GM18508 (cell line): ENCODE data around the gene RAB6B.

Source experiments
- ATAC-seq: cut with Tn5 transposase; IDR thresholded peaks from one replicate; pipeline ENCODE4 v1.9.1; 2021; ENCODE audit warnings: moderate number of reproducible peaks; ENCODE audit not compliant: insufficient read depth, unreplicated experiment

The RAB6B gene

GRCh38 chr3:133862161-133862560 lies 33.5 kb downstream of the RAB6B start:
- no peak for ATAC-seq

DNA sequence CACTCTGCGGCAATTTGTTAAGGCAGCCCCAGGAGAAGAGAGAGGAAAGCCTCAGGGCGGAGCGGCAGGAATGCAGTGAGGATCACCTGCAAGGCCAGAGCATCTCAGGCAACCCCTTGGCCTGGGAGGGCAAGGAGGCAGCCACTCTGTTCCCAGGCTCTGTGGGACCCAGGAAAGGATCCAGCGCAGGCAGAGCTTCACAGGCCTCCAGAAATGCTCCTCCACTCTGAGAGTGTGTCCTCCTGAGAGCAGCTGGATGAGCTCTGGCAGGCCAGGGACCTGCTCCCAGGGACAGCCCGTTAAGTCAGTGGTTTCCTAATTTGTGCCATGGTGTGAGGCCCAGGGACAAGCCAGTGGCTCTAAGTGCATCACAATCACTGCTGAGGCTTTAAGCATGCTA lies 35.2 kb downstream of the RAB6B start:
- no peak for ATAC-seq

- no peak for ATAC-seq
Observed at GRCh38 chr3:133859381-133860234, 36.1 kb downstream of the RAB6B start.

- ATAC-seq: no peak
Observed at GRCh38 chr3:133857767-133858166, 37.9 kb downstream of the RAB6B start.

- ATAC-seq: no peak
Observed at GRCh38 chr3:133856316-133856715, 39.4 kb downstream of the RAB6B start.

DNA sequence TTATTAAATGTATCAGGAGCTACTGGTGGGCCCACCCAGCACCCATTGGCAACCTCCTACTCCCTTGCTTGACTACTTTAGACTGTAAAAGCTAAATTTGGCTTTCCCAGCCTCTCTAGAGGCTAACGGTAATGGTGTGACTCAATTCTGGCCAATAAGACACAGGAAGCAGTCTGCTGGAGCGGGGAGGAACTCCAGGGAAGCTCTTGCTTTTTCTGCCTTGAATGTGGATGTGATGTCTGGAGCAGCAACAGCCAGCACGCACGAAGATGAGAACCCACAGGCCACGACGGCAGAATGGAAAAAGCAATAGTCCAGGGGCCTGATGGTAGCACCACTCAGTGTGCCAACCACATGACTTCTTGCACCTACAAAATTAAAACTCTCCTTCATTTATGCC lies 39.9 kb downstream of the RAB6B start:
- no peak for ATAC-seq

- no peak for ATAC-seq
Observed at GRCh38 chr3:133855002-133855370, 40.7 kb downstream of the RAB6B start.

DNA sequence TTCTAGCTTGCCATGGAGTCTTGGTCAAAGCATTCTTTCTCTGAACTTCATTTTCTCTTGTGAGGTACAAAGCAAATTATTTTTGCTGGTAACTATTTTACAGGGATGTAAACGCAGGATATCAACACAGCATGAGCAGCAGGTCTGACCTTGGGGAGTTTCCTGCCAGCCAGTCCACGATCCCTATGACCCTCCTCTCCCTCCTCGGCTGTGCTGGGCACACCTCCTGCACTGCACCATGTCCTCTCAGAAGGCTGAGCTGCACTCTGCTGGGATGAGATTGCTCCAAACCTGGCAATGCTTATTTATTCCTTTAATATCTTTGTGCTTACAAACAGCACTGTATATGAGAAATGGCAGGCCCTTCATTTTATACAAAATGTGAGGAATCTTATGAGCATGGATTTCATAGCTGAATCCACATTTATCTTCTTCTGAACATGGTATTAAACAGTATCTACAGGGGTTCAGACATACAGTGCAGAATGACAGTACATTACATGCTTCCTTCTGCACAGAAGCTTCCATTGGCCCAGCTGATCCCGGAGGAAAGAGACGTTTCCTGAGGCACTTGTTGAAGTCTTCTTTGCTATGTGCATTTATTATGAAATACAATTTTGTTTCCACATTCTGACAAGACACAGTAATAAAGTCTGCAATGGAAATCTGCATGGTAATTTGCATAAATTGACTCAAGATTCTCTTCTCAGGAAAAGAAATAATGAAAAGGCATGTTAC lies 41.2 kb downstream of the RAB6B start:
- ATAC-seq: no peak

GRCh38 chr3:133853925-133854227 lies 41.8 kb downstream of the RAB6B start:
- ATAC-seq: no peak

GRCh38 chr3:133853063-133853924 lies 42.4 kb downstream of the RAB6B start:
- ATAC-seq: no peak

- ATAC-seq: no peak
Observed at GRCh38 chr3:133851931-133852330, 43.8 kb downstream of the RAB6B start.

- ATAC-seq: no peak
Observed at GRCh38 chr3:133851266-133851906, 44.3 kb downstream of the RAB6B start.

DNA sequence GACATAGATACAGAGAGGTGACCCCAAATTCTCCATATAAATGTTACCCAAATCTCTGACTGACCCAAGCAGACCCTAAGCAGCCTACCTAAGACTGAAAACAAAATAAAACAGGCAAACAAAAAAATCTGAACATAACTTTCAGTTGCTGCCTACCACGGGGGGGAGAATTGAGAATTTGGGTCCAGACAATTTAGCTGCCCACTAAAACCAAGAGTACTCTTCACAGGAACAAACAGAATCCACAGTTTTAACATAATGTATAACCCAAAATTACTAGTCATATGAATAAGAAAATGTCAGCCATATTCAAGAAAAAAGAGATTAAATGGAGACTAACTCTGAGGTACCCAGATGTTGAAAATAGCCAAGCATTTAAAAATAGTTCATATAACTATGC lies 45.6 kb downstream of the RAB6B start:
- no peak for ATAC-seq

DNA sequence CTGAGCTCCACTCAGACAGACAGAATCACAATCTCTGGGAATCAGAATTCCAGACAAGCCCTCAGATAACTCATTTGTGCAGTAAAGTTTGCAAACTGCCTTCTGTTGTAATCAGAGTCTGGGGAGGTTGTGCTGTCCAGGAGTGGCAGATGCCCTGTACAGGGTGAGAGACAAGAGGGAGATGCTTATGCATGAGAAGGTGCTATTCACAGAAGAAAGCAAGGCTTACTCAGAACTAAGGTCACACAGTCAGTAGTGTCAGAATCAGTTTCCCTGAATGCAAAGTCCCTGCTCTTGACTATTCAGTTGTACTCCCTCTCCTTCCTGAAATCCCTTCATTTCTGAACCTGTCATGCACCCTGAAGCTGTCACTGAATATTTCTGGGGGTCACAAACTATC lies 46.3 kb downstream of the RAB6B start:
- no peak for ATAC-seq

GRCh38 chr3:133845127-133845526 lies 50.6 kb downstream of the RAB6B start:
- no peak for ATAC-seq

GRCh38 chr3:133843634-133844033 lies 52.0 kb downstream of the RAB6B start:
- ATAC-seq: no peak

GRCh38 chr3:133842158-133842557 lies 53.5 kb downstream of the RAB6B start:
- ATAC-seq: no peak

GRCh38 chr3:133841196-133841595 lies 54.5 kb downstream of the RAB6B start:
- ATAC-seq: no peak

DNA sequence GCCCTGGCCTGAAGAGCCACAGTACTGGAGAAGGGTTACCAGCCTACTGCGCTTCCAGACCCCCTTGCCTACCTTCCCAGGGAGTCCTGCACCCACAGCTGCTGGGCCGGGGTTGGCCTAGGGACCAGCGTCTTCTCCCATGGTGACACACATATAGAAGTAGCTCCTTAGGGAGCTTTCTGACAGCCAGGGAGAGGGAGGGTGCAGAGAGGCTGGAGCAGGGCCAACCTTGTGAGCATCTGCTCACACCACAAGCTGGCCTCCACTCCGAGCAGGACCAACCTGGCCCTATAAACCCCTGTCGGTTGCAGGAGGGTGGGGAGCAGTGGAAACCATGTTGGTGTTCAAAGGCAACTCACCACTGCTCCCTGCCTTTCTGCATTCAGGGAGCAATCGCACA lies 54.9 kb downstream of the RAB6B start:
- ATAC-seq: no peak

GRCh38 chr3:133840055-133840737 lies 55.5 kb downstream of the RAB6B start:
- no peak for ATAC-seq
